Osteoblast (primary cell): ENCODE data around the gene TCERG1L. TPM values are rescaled to one million over a fixed set of nuclear protein-coding genes. Genes with fewer than 3 reads are reported as not detected.

Experiments used
- DNase-seq: peaks from one replicate; pipeline ENCODE4 v3.0.0; 2011; ENCODE audit warnings: low spot score, mixed read lengths; ENCODE audit not compliant: insufficient read length; ENCODE audit errors: missing footprints
- H2AFZ ChIP-seq: 2 replicates; pipeline ENCODE4 v1.6.0; 2011; ENCODE audit warnings: mild to moderate bottlenecking, low read length
- H3K27ac ChIP-seq: 2 replicates; pipeline ENCODE4 v1.5.1; 2011; ENCODE audit warnings: mild to moderate bottlenecking, low read depth, low read length, moderate library complexity
- H3K27me3 ChIP-seq: 2 replicates; pipeline ENCODE4 v1.6.0; 2012; ENCODE audit warnings: mild to moderate bottlenecking, control low read depth, inconsistent platforms, low read length, moderate library complexity; ENCODE audit not compliant: insufficient read depth
- H3K36me3 ChIP-seq: 2 replicates; pipeline ENCODE4 v1.5.1; 2011; ENCODE audit warnings: mild to moderate bottlenecking, low read length, control low read depth, moderate library complexity; ENCODE audit not compliant: insufficient read depth
- H3K4me1 ChIP-seq: 2 replicates; pipeline ENCODE4 v1.5.1; 2011; ENCODE audit warnings: mild to moderate bottlenecking, low read length, control low read depth, moderate library complexity; ENCODE audit not compliant: insufficient read depth
- H3K4me2 ChIP-seq: 2 replicates; pipeline ENCODE4 v1.6.0; 2011; ENCODE audit warnings: mild to moderate bottlenecking, low read length; ENCODE audit not compliant: insufficient read depth
- H3K4me3 ChIP-seq: fragments of 200-600 bp; sonication (generic); 3 replicates; pipeline ENCODE4 v1.5.1; 2012; ENCODE audit warnings: mild to moderate bottlenecking, low read length, inconsistent platforms; ENCODE audit not compliant: insufficient read depth
- H3K79me2 ChIP-seq: 2 replicates; pipeline ENCODE4 v1.6.0; 2012; ENCODE audit warnings: mild to moderate bottlenecking, low read length, control low read depth, inconsistent platforms; ENCODE audit not compliant: insufficient read depth
- H3K9me3 ChIP-seq: 2 replicates; pipeline ENCODE4 v1.5.1; 2011; ENCODE audit warnings: low read depth, low read length, control low read depth
- H4K20me1 ChIP-seq: 2 replicates; pipeline ENCODE4 v1.6.0; 2012; ENCODE audit warnings: mild to moderate bottlenecking, low read length, control low read depth; ENCODE audit not compliant: insufficient read depth
- total RNA-seq: library from RNA; depleted of rRNA; stranded (reverse); fragments of >200 nt; gene quantifications from 2 replicates; pipeline ENCODE4 v1.2.3, GENCODE V29; 2012
- TF ChIP-seq, protein P1 (sequence below): IDR thresholded peaks from 2 replicates; pipeline ENCODE4 v1.5.1; 2011; ENCODE audit warnings: mild to moderate bottlenecking, low read depth, low read length, moderate library complexity; ENCODE audit errors: extremely low read depth

Gene TCERG1L
- total RNA-seq, 1 donor: under 0.01 TPM

DNA sequence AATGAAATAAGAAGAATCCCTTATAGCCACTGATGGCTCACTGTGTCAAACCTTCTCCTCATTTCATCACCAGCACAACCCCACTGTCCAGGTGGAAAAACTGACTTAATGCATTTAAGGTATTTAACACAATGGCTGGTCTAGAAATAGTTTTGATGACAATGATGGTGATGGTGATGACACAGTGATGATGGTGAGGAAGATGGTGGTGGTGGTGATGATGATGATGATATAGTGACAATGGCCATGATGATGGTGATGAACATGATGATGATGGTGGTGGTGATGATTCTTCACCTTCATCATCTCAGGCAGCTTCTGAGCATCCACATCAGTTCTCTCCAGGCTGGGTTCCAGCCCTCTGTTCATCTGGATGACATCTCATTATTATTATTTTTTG is 186.6 kb downstream of the TCERG1L start:
- Histone ChIP-seq H3K4me2 (no peak overlapping the region), H3K9me3 (peaks cover 7% of the 10 kb centered on the region), H3K27me3 (no peaks in the 10 kb centered on the region), H4K20me1 (no peaks in the 10 kb centered on the region), H2AFZ (no peak overlapping the region), H3K36me3 (no peaks in the 10 kb centered on the region), H3K27ac (no peak overlapping the region), H3K79me2 (no peaks in the 10 kb centered on the region), H3K4me1 (no peaks in the 10 kb centered on the region), H3K4me3 (no peak overlapping the region)
- TF ChIP-seq, protein P1, sequence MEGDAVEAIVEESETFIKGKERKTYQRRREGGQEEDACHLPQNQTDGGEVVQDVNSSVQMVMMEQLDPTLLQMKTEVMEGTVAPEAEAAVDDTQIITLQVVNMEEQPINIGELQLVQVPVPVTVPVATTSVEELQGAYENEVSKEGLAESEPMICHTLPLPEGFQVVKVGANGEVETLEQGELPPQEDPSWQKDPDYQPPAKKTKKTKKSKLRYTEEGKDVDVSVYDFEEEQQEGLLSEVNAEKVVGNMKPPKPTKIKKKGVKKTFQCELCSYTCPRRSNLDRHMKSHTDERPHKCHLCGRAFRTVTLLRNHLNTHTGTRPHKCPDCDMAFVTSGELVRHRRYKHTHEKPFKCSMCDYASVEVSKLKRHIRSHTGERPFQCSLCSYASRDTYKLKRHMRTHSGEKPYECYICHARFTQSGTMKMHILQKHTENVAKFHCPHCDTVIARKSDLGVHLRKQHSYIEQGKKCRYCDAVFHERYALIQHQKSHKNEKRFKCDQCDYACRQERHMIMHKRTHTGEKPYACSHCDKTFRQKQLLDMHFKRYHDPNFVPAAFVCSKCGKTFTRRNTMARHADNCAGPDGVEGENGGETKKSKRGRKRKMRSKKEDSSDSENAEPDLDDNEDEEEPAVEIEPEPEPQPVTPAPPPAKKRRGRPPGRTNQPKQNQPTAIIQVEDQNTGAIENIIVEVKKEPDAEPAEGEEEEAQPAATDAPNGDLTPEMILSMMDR: no peak
- peak; percentile 22 for DNase-seq

- no peak overlapping the region for H3K4me2 ChIP-seq
- H2AFZ ChIP-seq: no peak overlapping the region
- no peak overlapping the region for H3K4me3 ChIP-seq
- H3K79me2 ChIP-seq: no peaks in the 10 kb centered on the region
- H3K27ac ChIP-seq: no peak overlapping the region
- TF ChIP-seq, protein P1: no peak
- H3K36me3 ChIP-seq: no peaks in the 10 kb centered on the region
- H3K9me3 ChIP-seq: peaks cover 7% of the 10 kb centered on the region
- no peaks in the 10 kb centered on the region for H4K20me1 ChIP-seq
- no peaks in the 10 kb centered on the region for H3K27me3 ChIP-seq
- no peak for DNase-seq
- no peaks in the 10 kb centered on the region for H3K4me1 ChIP-seq
Observed at GRCh38 chr10:131123496-131123895, 188.0 kb downstream of the TCERG1L start.

GRCh38 chr10:131121511-131122035 is 189.9 kb downstream of the TCERG1L start:
- Histone ChIP-seq H3K27ac (no peak overlapping the region), H3K79me2 (no peaks in the 10 kb centered on the region), H3K4me1 (no peaks in the 10 kb centered on the region), H3K36me3 (no peaks in the 10 kb centered on the region), H2AFZ (no peak overlapping the region), H3K4me3 (no peak overlapping the region), H3K9me3 (peaks cover 7% of the 10 kb centered on the region), H3K4me2 (no peak overlapping the region), H4K20me1 (no peaks in the 10 kb centered on the region), H3K27me3 (no peaks in the 10 kb centered on the region)
- TF ChIP-seq, protein P1: no peak
- DNase-seq: peak; percentile 65

- DNase-seq: peak; percentile 68
Observed at GRCh38 chr10:131119626-131120355, 191.7 kb downstream of the TCERG1L start.

More at GRCh38 chr10:131119626-131120355, 191.7 kb downstream of the TCERG1L start:
- no peaks in the 10 kb centered on the region for H3K79me2 ChIP-seq
- H3K4me3 ChIP-seq: no peak overlapping the region
- H4K20me1 ChIP-seq: no peaks in the 10 kb centered on the region
- no peaks in the 10 kb centered on the region for H3K36me3 ChIP-seq
- no peak overlapping the region for H2AFZ ChIP-seq
- no peak overlapping the region for H3K27ac ChIP-seq
- no peak overlapping the region for H3K4me2 ChIP-seq
- no peaks in the 10 kb centered on the region for H3K27me3 ChIP-seq
- TF ChIP-seq, protein P1: no peak
- no peaks in the 10 kb centered on the region for H3K4me1 ChIP-seq
- no peaks in the 10 kb centered on the region for H3K9me3 ChIP-seq
